Esophagus (tissue), 2 donors: ENCODE data around the gene AFAP1L1. TPM values are rescaled to one million over a fixed set of nuclear protein-coding genes. Genes with fewer than 3 reads are reported as not detected.

Experiments
- H3K27ac ChIP-seq, 2 donors: one replicate each; pipeline ENCODE4 v1.5.1; 2013; ENCODE audit warnings: low read depth in 2 of 2, mild to moderate bottlenecking in 2 of 2, inconsistent platforms in 1 of 2, low read length in 1 of 2, moderate library complexity in 1 of 2
- H3K27me3 ChIP-seq, 2 donors: one replicate each; pipeline ENCODE4 v1.6.1; 2013; ENCODE audit warnings: low read length in 2 of 2, control low read depth in 1 of 2, mild to moderate bottlenecking in 1 of 2; ENCODE audit not compliant: insufficient read depth in 2 of 2, control insufficient read depth in 1 of 2
- H3K36me3 ChIP-seq, 2 donors: one replicate each; pipeline ENCODE4 v1.6.1; 2013; ENCODE audit warnings: low read length in 1 of 2; ENCODE audit not compliant: control insufficient read depth in 2 of 2, insufficient read depth in 2 of 2
- H3K4me1 ChIP-seq, 2 donors: one replicate each; pipeline ENCODE4 v1.6.1; 2013; ENCODE audit warnings: low read length in 1 of 2; ENCODE audit not compliant: control insufficient read depth in 2 of 2, insufficient read depth in 2 of 2
- H3K4me3 ChIP-seq, 2 donors: one replicate each; pipeline ENCODE4 v1.5.1; 2013; ENCODE audit warnings: low read length in 2 of 2, mild to moderate bottlenecking in 2 of 2, low read depth in 1 of 2, moderate library complexity in 1 of 2
- H3K9me3 ChIP-seq, 2 donors: one replicate each; pipeline ENCODE4 v1.6.1; 2013; ENCODE audit warnings: mild to moderate bottlenecking in 2 of 2, low read depth in 1 of 2, low read length in 1 of 2, moderate library complexity in 1 of 2; ENCODE audit not compliant: control insufficient read depth in 2 of 2, insufficient read depth in 1 of 2
- WGBS, 2 donors: extraction: QIAGEN DNeasy Blood & Tissue Kit; methylation state at CpG; one replicate each; pipeline ENCODE4 v1.1.7; 2013; 5-methylcytosine and 5-hydroxymethylcytosine counted together
- polyA plus RNA-seq, 2 donors: library from polyadenylated mRNA; stranded (reverse); fragments of 200-250 nt; gene quantifications; one replicate each; pipeline ENCODE4 v1.2.3, GENCODE V29; 2013
- donor health status: healthy with polysubstance abuse.
- donor health status: Bipolar disorder and iron deficiency.

Gene AFAP1L1
- polyA plus RNA-seq, 2 donors = 2.1 to 2.6 TPM

DNA sequence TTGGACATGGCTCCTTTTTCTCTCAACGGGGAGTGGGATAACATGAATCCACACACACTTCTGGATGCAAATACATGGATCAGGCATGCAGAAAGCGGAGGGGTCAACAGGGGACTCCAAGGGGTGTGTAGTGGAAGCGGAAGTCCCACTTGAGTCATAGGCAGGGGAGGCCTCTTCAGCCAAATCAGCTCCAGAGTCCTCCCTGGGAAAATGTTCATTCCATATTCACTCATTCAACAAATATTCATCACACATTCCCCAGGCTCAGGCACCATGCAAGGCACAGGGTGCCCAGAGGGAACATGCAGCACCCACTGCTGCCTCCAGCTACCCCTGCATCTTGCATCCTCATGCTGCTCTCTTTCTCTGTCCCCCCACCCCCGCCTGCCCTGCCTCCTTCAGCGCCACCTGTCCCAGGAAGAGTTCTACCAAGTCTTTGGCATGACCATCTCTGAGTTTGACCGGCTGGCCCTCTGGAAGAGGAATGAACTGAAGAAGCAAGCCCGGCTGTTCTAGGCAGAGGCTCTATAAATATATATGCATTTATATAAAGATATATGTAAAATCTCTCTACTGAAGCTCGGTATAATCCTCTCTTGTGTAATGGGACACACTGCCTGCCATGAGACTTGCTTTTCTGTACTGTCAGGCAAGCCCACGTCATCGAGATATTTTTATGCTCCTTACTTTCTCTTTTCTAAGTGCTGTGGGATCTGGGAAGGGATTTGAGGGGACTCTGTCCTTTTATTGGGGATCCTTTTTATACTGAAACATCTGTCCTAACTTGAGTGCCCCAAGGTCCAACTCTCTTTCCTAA, 13.6 kb upstream of the AFAP1L1 start:
- no peaks in the 10 kb centered on the region for H3K9me3 ChIP-seq
- no peaks in the 10 kb centered on the region for H3K4me1 ChIP-seq
- H3K27me3 ChIP-seq = no peaks in the 10 kb centered on the region
- H3K27ac ChIP-seq = no peak overlapping the region
- H3K4me3 ChIP-seq = no peak overlapping the region
- 82% methylated on average over 10 of the region's 10 CpGs for WGBS, 2 donors
- H3K36me3 ChIP-seq = peaks cover 0 to 4% of the 10 kb centered on the region in 2 donors

GRCh38 chr5:149260761-149261160, 10.9 kb upstream of the AFAP1L1 start:
- Histone ChIP-seq H3K36me3 (no peaks in the 10 kb centered on the region), H3K27ac (no peak overlapping the region), H3K9me3 (no peaks in the 10 kb centered on the region), H3K4me1 (no peaks in the 10 kb centered on the region), H3K4me3 (no peak overlapping the region), H3K27me3 (no peaks in the 10 kb centered on the region)
- WGBS, 2 donors = 64 to 74% methylated on average over 1 of the region's 1 CpG

- H3K36me3 ChIP-seq = no peaks in the 10 kb centered on the region
- no peaks in the 10 kb centered on the region for H3K27me3 ChIP-seq
- no peak overlapping the region for H3K4me3 ChIP-seq
- no peaks in the 10 kb centered on the region for H3K9me3 ChIP-seq
- H3K4me1 ChIP-seq = no peaks in the 10 kb centered on the region
- no peak overlapping the region for H3K27ac ChIP-seq
- WGBS, 2 donors = 80 to 89% methylated on average over 7 of the region's 7 CpGs
These were observed 10.4 kb upstream of the AFAP1L1 start for GRCh38 chr5:149261246-149261645.

DNA sequence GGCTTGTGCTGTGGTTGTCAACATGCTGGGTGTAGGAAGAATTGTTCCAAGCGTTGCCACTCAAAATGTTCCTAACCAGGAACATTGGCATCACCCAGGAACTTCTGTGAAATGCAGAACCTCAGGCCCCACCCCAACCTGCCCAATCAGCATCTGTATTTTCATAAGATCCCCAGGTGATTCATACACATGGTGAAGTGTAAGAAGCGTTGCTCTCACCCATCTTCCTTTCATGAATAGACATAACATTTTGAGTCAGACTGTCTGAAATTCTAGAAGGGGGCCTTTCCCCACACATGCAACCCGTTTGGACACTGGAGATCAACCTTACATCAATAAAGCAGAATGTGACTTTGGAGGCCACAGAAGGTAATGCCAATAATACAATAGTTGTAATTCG, 9.3 kb upstream of the AFAP1L1 start:
- no peak overlapping the region for H3K27ac ChIP-seq
- H3K9me3 ChIP-seq = no peaks in the 10 kb centered on the region
- WGBS, 2 donors = 65 to 74% methylated on average over 4 of the region's 4 CpGs
- H3K4me3 ChIP-seq = no peak overlapping the region
- no peaks in the 10 kb centered on the region for H3K27me3 ChIP-seq
- H3K36me3 ChIP-seq = no peaks in the 10 kb centered on the region
- no peaks in the 10 kb centered on the region for H3K4me1 ChIP-seq

- Histone ChIP-seq H3K9me3 (peaks cover 0 to 2% of the 10 kb centered on the region in 2 donors), H3K27ac (no peak overlapping the region), H3K27me3 (no peaks in the 10 kb centered on the region), H3K4me1 (no peaks in the 10 kb centered on the region), H3K36me3 (no peaks in the 10 kb centered on the region), H3K4me3 (no peak overlapping the region)
- 28 to 30% methylated on average over 12 of the region's 12 CpGs for WGBS, 2 donors
These were observed 7.1 kb upstream of the AFAP1L1 start for GRCh38 chr5:149264439-149265067.

GRCh38 chr5:149265068-149265465, 6.6 kb upstream of the AFAP1L1 start:
- no peaks in the 10 kb centered on the region for H3K36me3 ChIP-seq
- peaks cover 0 to 2% of the 10 kb centered on the region in 2 donors for H3K9me3 ChIP-seq
- no peak overlapping the region for H3K27ac ChIP-seq
- H3K4me1 ChIP-seq = no peaks in the 10 kb centered on the region
- 86 to 89% methylated on average over 7 of the region's 7 CpGs for WGBS, 2 donors
- H3K4me3 ChIP-seq = no peak overlapping the region
- no peaks in the 10 kb centered on the region for H3K27me3 ChIP-seq

DNA sequence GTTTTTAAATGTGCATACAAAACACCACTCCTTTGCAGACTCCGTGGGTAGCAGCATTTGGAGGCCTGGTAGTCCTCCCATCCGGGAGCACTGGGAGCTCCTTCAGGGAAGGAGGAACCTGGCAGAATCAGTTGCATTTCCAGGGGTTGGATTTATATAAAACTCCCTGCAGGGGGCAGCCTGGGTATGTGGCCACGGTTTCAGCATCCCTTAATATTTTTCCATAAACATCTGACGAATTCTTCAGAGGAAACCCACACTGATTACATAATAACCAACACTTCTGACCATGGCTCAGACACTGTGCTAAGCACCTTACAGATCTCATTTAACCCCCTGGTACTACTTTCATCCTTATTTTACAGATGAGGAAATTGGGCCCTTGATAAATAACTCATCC, 6.1 kb upstream of the AFAP1L1 start:
- Histone ChIP-seq H3K27ac (no peak overlapping the region), H3K27me3 (no peaks in the 10 kb centered on the region), H3K4me1 (no peaks in the 10 kb centered on the region), H3K4me3 (no peak overlapping the region), H3K9me3 (peaks cover 0 to 2% of the 10 kb centered on the region in 2 donors), H3K36me3 (no peaks in the 10 kb centered on the region)
- WGBS, 2 donors = 35 to 37% methylated on average over 4 of the region's 4 CpGs

DNA sequence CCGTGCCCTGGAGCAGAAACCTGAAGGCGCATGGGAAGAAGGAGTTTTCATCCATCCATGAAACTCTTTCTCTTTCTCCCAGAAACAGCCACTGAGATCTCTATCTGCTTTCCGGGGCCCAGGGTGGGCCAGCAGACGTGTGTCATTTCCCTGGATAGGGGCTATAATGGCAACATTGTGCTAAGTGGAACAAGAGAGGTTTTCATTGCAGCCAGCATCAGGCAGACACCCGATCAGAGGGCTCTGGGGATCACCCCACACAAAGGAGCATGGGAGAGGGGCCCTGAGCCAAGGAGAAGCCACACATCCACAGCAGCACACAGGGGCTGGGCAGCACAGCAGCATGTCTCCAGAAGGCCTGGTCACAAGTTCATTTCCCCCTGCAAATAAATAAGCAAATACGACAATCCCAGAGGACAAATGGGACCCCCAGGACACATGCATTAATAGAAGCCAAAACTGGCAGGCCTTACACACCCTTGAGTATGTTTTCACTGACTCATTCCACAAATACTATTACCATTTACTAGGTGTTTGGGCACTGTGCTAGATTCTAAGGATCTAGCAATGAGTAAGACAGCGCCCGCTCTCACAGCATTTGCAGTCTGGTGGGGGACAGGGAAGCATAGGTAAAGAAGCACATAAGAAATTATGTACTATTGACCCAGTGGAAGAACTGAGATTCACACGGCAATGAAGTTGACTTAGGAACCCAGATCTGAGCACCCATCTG, 4.3 kb upstream of the AFAP1L1 start:
- Histone ChIP-seq H3K27me3 (no peaks in the 10 kb centered on the region), H3K9me3 (peaks cover 0 to 2% of the 10 kb centered on the region in 2 donors), H3K27ac (no peak overlapping the region), H3K36me3 (no peaks in the 10 kb centered on the region), H3K4me1 (peaks cover 3 to 4% of the 10 kb centered on the region in 2 donors), H3K4me3 (no peak overlapping the region)
- 87 to 90% methylated on average over 9 of the region's 9 CpGs for WGBS, 2 donors

DNA sequence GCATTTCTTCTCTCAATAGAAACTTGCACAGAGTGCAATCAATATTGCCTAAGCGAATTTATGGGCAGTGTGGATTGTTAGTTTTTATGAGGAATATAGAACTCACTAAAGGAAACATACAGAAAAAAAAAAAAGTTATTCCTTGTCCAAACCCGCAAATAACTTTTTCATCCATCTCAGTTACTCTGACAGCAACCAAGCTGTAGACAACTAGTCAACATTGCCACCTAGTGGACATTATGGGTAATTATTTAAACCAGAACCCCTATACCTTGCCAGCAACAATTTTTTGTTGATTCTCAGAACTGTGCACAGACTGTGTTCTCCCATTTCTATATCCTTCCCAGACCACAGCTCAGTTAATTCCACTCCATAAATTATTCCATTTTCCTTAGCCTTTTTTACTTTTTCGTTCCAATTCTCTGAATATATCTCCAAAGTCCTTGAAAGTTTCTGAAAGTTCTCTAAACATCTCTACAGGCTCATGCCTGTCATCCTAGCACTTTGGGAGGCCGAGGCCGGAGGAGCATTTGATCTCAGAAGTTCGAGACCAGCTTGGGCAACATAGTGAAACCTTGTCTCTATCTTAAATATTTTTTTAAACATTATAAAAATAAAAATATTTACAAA, 2.6 kb upstream of the AFAP1L1 start:
- no peak overlapping the region for H3K4me3 ChIP-seq
- WGBS, 2 donors = 57 to 59% methylated on average over 6 of the region's 6 CpGs

More for the DNA sequence above, 2.6 kb upstream of the AFAP1L1 start:
- H3K4me1 ChIP-seq = peaks cover 3 to 4% of the 10 kb centered on the region in 2 donors
- no peaks in the 10 kb centered on the region for H3K36me3 ChIP-seq
- H3K27me3 ChIP-seq = no peaks in the 10 kb centered on the region
- no peak overlapping the region for H3K27ac ChIP-seq
- peaks cover 0 to 2% of the 10 kb centered on the region in 2 donors for H3K9me3 ChIP-seq
